GM18873 (cell line): Measurements from ENCODE around the gene PTPRD.
"Not testable (repeated sequence)": the region's sequence is repeated elsewhere in the genome, so short reads cannot be mapped to it uniquely, and the experiment has no call there.

ENCODE experiments used
- ATAC-seq: cut with Tn5 transposase; IDR thresholded peaks from one replicate; pipeline ENCODE4 v1.9.1; 2021; ENCODE audit warnings: mild to moderate bottlenecking, moderate library complexity, moderate number of reproducible peaks; ENCODE audit not compliant: unreplicated experiment, low FRiP score

The PTPRD gene

GRCh38 chr9:9112001-9112720 lies 1500.6 kb downstream of the PTPRD start:
- no peak for ATAC-seq

- ATAC-seq, result no peak
Observed at GRCh38 chr9:9108641-9109040, 1504.2 kb downstream of the PTPRD start.

- ATAC-seq, result no peak
Observed at GRCh38 chr9:9102295-9102694, 1510.5 kb downstream of the PTPRD start.

- ATAC-seq, result no peak
Observed at GRCh38 chr9:9100070-9100469, 1512.7 kb downstream of the PTPRD start.

GRCh38 chr9:9099646-9100045 lies 1513.2 kb downstream of the PTPRD start:
- no peak for ATAC-seq

GRCh38 chr9:9097254-9097653 lies 1515.5 kb downstream of the PTPRD start:
- not testable (repeated sequence) for ATAC-seq

GRCh38 chr9:9091387-9091786 lies 1521.4 kb downstream of the PTPRD start:
- ATAC-seq, result no peak

GRCh38 chr9:9079473-9079872 lies 1533.3 kb downstream of the PTPRD start:
- no peak for ATAC-seq

GRCh38 chr9:9078301-9078700 lies 1534.5 kb downstream of the PTPRD start:
- ATAC-seq, result no peak

GRCh38 chr9:9061627-9062026 lies 1551.2 kb downstream of the PTPRD start:
- ATAC-seq, result no peak

GRCh38 chr9:9054354-9054992 lies 1558.3 kb downstream of the PTPRD start:
- no peak for ATAC-seq

GRCh38 chr9:9045572-9045971 lies 1567.2 kb downstream of the PTPRD start:
- no peak for ATAC-seq

- no peak for ATAC-seq
Observed at GRCh38 chr9:9045072-9045471, 1567.7 kb downstream of the PTPRD start.

- ATAC-seq, result not testable (repeated sequence)
Observed at GRCh38 chr9:9043788-9044187, 1569.0 kb downstream of the PTPRD start.

- no peak for ATAC-seq
Observed at GRCh38 chr9:9041756-9042155, 1571.0 kb downstream of the PTPRD start.

- ATAC-seq, result no peak
Observed at GRCh38 chr9:9033022-9033421, 1579.8 kb downstream of the PTPRD start.

GRCh38 chr9:9016597-9016996 lies 1596.2 kb downstream of the PTPRD start:
- no peak for ATAC-seq

- ATAC-seq, result no peak
Observed at GRCh38 chr9:9004810-9005209, 1608.0 kb downstream of the PTPRD start.

- ATAC-seq, result no peak
Observed at GRCh38 chr9:9002826-9003583, 1609.8 kb downstream of the PTPRD start.

GRCh38 chr9:8980496-8981013 lies 1632.2 kb downstream of the PTPRD start:
- ATAC-seq, result no peak

- ATAC-seq, result no peak
Observed at GRCh38 chr9:8978334-8978733, 1634.5 kb downstream of the PTPRD start.
